Peyer's patch (tissue), 4 donors: Measurements from ENCODE around the gene TMTC2. TPM values are rescaled to one million over a fixed set of nuclear protein-coding genes. Genes with fewer than 3 reads are reported as not detected.

Experiments
- DNase-seq, 3 donors: peaks; one replicate each; pipeline ENCODE4 v3.0.0-alpha.2; 2017 to 2019
- H3K27ac ChIP-seq, 4 donors: fragments of 200-600 bp; sonication (generic); one replicate each; pipeline ENCODE4 v1.5.1; 2016 to 2019
- H3K27me3 ChIP-seq, 2 donors: fragments of 200-600 bp; sonication (generic); one replicate each; pipeline ENCODE4 v1.5.1; 2019
- H3K36me3 ChIP-seq, 3 donors: fragments of 200-600 bp; sonication (generic); one replicate each; pipeline ENCODE4 v1.5.1; 2016 to 2019
- H3K4me1 ChIP-seq, 4 donors: fragments of 200-600 bp; sonication (generic); one replicate each; pipeline ENCODE4 v1.5.1; 2016 to 2019
- H3K4me3 ChIP-seq, 4 donors: fragments of 200-600 bp; sonication (generic); 1 replicate in 3 of 4; 2 replicates in 1 of 4; pipeline ENCODE4 v1.5.1; 2016 to 2019; ENCODE audit warnings: mild to moderate bottlenecking in 1 of 4
- H3K9me3 ChIP-seq, 4 donors: fragments of 200-600 bp; sonication (generic); one replicate each; pipeline ENCODE4 v1.5.1; 2016 to 2019; ENCODE audit warnings: mild to moderate bottlenecking in 1 of 4
- CTCF ChIP-seq, 6 experiments: fragments of 450-650 bp in 4 of 6; fragments of 200-600 bp in 2 of 6; sonication (generic) in 1 of 6; IDR thresholded peaks; one replicate each; pipeline ENCODE4 v1.5.1; 2017 to 2019; ENCODE audit warnings: antibody characterized with exemption in 6 of 6, mild to moderate bottlenecking in 3 of 6, moderate library complexity in 1 of 6
- POLR2A ChIP-seq, 2 donors: fragments of 450-650 bp; IDR thresholded peaks; one replicate each; pipeline ENCODE4 v1.5.1; 2017; ENCODE audit warnings: antibody characterized with exemption in 2 of 2, mild to moderate bottlenecking in 2 of 2, moderate library complexity in 2 of 2
- total RNA-seq, 4 donors: library from RNA; depleted of rRNA; stranded (reverse); fragments of >200 nt; gene quantifications; one replicate each; pipeline ENCODE4 v1.1.0, GENCODE V29; 2016

The TMTC2 gene
- total RNA-seq, 4 donors from 2014 or later, result 7.0 to 19.8 (median 8.5) TPM

DNA sequence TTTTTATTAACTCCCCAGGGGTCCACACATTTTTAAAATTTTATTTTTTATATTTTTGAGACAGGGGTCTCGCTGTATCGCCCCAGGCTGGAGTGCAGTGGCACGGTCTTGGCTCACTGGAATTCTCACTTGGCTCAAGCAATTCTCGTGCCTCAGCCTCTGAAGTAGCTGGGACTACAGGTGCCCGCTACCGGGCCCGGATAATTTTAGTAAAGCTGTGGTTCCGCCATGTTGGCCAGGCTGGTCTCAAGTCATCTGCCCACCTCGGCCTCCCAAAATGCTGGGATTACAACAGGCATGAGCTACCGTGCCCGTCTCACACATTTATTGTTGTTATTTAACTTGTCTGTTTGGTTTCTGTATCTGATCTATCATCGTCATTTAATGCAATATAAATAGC is 307.4 kb downstream of the TMTC2 start:
- Histone ChIP-seq H3K27ac (no peak overlapping the region), H3K4me1 (peaks cover 0 to 10% (median 0%) of the 10 kb centered on the region in 4 donors), H3K27me3 (no peaks in the 10 kb centered on the region), H3K36me3 (no peaks in the 10 kb centered on the region), H3K9me3 (no peaks in the 10 kb centered on the region), H3K4me3 (no peak overlapping the region)
- no peak for DNase-seq
- TF ChIP-seq CTCF (IDR thresholded peaks at IDR 0.05), result no peak
- TF ChIP-seq POLR2A (IDR thresholded peaks at IDR 0.05), result no peak

DNA sequence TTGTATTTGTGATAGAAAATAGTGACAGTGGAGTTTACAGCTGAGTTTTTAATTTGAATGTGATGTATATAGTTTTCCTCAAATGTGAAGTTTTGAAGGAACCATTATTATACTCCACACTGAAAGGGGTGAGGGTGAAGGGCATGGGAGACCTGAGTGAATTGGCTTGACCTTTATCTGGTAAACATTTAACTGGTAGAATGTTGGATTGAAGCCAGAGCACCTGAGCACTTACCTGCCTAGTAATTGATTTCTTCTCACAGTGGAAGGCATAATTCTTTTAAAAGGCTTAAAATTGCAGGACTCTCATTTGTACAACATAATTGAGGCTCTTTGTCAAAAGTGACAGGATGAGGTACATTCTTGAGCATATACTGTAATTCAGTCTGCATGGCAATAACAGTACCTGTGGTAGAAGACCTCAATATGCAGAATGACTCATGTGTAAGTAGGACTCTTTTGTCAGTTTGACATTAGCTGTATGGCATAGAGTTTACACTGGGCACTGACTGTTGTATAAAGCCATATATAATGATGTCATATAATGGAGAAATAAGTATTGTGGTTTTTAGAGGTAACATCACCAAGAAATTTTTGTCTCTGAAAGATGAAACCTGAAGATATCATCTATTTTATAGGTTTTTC is 309.6 kb downstream of the TMTC2 start:
- Histone ChIP-seq H3K27ac (no peak overlapping the region), H3K4me1 (peaks cover 0 to 10% (median 0%) of the 10 kb centered on the region in 4 donors), H3K9me3 (no peaks in the 10 kb centered on the region), H3K36me3 (no peaks in the 10 kb centered on the region), H3K27me3 (no peaks in the 10 kb centered on the region), H3K4me3 (no peak overlapping the region)
- TF ChIP-seq CTCF (IDR thresholded peaks at IDR 0.05) (no peak), POLR2A (IDR thresholded peaks at IDR 0.05) (no peak)
- DNase-seq, result no peak

- no peak overlapping the region for H3K27ac ChIP-seq
- H3K9me3 ChIP-seq, result no peaks in the 10 kb centered on the region
- peaks cover 0 to 10% (median 0%) of the 10 kb centered on the region in 4 donors for H3K4me1 ChIP-seq
- DNase-seq, result no peak
- no peaks in the 10 kb centered on the region for H3K36me3 ChIP-seq
- H3K27me3 ChIP-seq, result no peaks in the 10 kb centered on the region
- no peak for TF ChIP-seq POLR2A (IDR thresholded peaks at IDR 0.05)
- no peak overlapping the region for H3K4me3 ChIP-seq
Measured at GRCh38 chr12:82998509-82998908, 311.8 kb downstream of the TMTC2 start.

DNA sequence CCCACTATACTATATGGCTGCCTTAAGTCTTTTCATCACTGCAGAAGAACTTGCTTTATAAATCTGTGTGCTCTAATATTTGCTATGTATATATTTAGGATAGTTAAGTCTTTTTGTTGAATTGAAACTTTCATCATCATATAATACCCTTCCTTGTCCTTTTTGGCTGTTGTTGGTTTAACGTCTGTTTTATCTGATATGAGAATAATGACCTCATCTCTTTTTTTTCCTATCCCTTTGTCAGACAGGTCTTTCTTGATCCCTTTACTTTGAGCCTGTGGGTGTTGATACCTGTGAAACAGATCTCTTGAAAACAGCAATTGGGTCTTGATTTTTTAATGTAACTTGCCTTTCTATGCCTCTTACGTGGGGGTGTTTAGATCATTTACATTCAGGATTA is 316.3 kb downstream of the TMTC2 start:
- Histone ChIP-seq H3K36me3 (no peaks in the 10 kb centered on the region), H3K27ac (no peak overlapping the region), H3K9me3 (no peaks in the 10 kb centered on the region), H3K4me1 (no peaks in the 10 kb centered on the region), H3K27me3 (no peaks in the 10 kb centered on the region), H3K4me3 (no peak overlapping the region)
- TF ChIP-seq CTCF (IDR thresholded peaks at IDR 0.05), result no peak
- no peak for DNase-seq

DNA sequence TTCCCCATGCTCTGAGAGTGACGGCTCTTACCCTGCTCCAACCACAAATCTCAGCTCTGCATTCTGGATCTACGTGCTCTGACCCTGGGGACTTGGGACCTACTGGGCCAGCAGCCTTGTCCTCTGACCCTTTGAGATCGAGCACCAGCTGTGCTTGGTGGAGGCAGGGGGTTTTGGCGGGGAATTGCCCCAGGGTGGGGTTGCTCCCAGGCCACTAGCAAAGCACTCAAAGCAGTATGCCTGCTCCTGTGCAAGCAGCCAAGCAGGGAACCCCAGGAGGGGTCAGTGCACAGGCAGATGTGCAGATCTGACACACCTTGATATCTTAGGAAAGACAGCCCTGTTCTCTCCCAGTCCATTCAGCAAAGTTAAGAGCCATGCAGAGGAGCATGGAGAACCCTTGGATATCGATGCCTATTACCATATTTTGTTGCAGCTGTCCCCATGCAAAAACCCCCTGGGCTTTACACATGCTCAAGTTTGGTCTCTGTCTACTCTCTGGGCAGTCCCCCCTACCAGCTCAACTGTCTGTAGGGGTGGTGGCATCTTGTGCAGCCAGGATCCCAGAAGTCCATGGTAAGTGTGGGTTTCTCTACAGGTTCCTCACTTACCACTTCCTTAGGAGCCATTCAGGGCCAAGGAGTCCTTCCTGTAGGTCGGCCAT is 319.0 kb downstream of the TMTC2 start:
- no peak for DNase-seq
- Histone ChIP-seq H3K9me3 (peaks cover 0 to 6% (median 0%) of the 10 kb centered on the region in 4 donors), H3K36me3 (peaks cover 0 to 3% (median 0%) of the 10 kb centered on the region in 3 donors), H3K27me3 (no peaks in the 10 kb centered on the region), H3K4me3 (no peak overlapping the region), H3K27ac (no peak overlapping the region), H3K4me1 (no peaks in the 10 kb centered on the region)
- TF ChIP-seq CTCF (IDR thresholded peaks at IDR 0.05) (no peak), POLR2A (IDR thresholded peaks at IDR 0.05) (no peak)

- no peaks in the 10 kb centered on the region for H3K4me1 ChIP-seq
- peaks cover 0 to 3% (median 0%) of the 10 kb centered on the region in 3 donors for H3K36me3 ChIP-seq
- H3K9me3 ChIP-seq, result peaks cover 0 to 9% (median 0%) of the 10 kb centered on the region in 4 donors
- no peak for TF ChIP-seq POLR2A (IDR thresholded peaks at IDR 0.05)
- TF ChIP-seq CTCF (IDR thresholded peaks at IDR 0.05), result no peak
- H3K4me3 ChIP-seq, result no peak overlapping the region
- H3K27ac ChIP-seq, result no peak overlapping the region
- H3K27me3 ChIP-seq, result no peaks in the 10 kb centered on the region
- no peak for DNase-seq
Measured at GRCh38 chr12:83008703-83009102, 322.0 kb downstream of the TMTC2 start.
